ENCODE data around the gene RPS6KA4. TPM values are rescaled to one million over a fixed set of nuclear protein-coding genes. Genes with fewer than 3 reads are reported as not detected.

Gene RPS6KA4
- total RNA-seq, 4 donors from 2014 or later: 2.4 to 37.4 (median 29.3) TPM

DNA sequence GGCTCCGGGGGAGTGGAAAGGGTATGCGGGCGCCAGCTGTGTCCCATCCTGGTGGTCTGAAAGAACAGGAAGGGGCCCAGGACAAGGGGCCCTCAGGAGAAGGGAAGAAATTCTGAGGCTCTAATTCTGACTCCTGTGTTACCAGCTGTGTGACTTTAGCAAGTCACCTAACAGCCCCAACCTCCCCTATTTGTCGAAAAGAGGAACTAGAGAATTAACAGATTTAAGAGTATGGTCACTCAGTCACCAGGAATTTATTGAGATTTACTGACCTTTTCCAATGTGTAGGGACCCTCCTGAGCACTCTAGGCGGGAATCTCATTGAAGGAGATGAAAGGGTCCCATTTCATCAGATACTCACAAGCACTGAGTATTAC, 14.6 kb downstream of the RPS6KA4 start:
- Histone ChIP-seq H3K27ac (no peak overlapping the region), H3K27me3 (no peaks in the 10 kb centered on the region), H3K36me3 (no peaks in the 10 kb centered on the region), H3K4me3 (no peak overlapping the region), H3K9me3 (no peaks in the 10 kb centered on the region), H3K4me1 (no peaks in the 10 kb centered on the region)
- TF ChIP-seq CTCF (IDR thresholded peaks at IDR 0.05) (no peak), POLR2A (IDR thresholded peaks at IDR 0.05) (no peak)
- no peak for DNase-seq
- intact Hi-C loops (cut with DNase I; ENCODE audit: low total_unique reads): no loop called here

DNA sequence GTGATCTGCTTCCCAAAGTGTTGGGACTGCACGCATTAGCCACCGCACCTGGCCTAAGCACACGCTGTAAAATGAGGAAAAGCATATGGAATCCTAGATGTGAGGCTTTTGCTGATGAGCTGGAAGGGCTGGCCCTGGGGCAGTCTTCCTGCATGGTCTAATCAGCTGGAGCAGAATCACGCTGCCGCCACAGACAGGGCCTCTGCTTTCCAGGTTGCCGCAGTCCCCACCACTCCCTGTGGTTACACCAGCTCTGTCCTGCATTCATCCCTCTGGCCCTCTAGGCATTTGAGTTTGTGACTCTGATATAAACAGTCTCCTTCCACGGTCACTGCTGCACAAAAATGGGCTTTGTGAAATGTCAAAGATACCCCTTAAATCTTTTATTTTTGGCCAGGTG, 17.1 kb downstream of the RPS6KA4 start:
- H3K4me3 ChIP-seq: no peak overlapping the region
- H3K36me3 ChIP-seq: no peaks in the 10 kb centered on the region
- no peaks in the 10 kb centered on the region for H3K4me1 ChIP-seq
- TF ChIP-seq POLR2A (IDR thresholded peaks at IDR 0.05) (no peak), CTCF (IDR thresholded peaks at IDR 0.05) (no peak)
- DNase-seq: no peak
- intact Hi-C loops (cut with DNase I; ENCODE audit: low total_unique reads): no loop called here
- H3K27ac ChIP-seq: no peak overlapping the region
- no peaks in the 10 kb centered on the region for H3K27me3 ChIP-seq
- H3K9me3 ChIP-seq: no peaks in the 10 kb centered on the region

DNA sequence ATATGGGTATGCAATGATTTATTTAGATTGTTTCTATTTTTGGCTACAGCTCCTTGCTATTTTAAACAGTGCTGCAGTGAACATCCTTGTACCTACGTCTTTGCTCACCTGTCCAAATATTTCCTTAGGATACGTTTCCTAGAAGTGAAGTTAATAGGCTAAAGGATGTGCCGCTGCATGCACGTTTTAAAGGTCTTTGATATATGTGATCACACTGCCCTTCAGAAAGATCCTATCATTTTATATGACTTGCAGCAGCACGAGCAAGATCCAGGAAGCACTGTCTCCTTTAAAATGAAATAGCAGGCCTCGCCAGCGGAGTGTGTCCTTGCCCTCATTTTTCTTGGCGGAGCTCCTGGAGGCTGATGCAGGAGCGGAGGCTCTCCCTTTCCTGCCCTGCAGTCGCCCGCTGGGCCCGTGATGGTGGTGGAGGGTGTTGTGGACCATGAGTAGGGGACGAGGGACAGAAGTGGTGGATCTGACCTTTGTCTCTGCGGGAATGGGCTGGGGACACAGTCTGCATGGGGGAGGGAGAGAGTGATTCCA, 19.4 kb downstream of the RPS6KA4 start:
- intact Hi-C loops (cut with DNase I; ENCODE audit: low total_unique reads): no loop called here
- TF ChIP-seq CTCF (IDR thresholded peaks at IDR 0.05): no peak
- TF ChIP-seq POLR2A (IDR thresholded peaks at IDR 0.05): no peak
- Histone ChIP-seq H3K9me3 (no peaks in the 10 kb centered on the region), H3K36me3 (no peaks in the 10 kb centered on the region), H3K27ac (no peak overlapping the region), H3K27me3 (no peaks in the 10 kb centered on the region), H3K4me3 (no peak overlapping the region), H3K4me1 (no peaks in the 10 kb centered on the region)
- no peak for DNase-seq

DNA sequence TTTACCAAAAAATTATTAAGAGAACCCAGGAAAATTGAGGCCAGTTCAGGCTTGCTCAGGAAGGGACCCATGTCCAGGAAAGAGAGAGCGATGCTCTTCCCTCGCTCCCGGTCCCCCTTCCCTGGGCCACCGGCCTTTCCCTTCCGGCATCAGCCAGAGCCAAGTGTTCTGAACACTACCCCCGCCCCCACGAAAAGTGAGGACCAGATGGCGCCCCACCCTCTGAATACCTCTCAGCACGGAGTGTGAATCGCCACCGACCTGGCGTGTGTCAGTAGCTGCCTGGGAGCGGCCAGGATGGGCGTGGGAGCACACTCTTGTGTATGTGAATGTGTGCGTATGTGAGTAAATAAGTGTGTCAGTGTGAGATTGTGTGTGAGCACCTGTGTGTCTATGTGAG, 20.2 kb downstream of the RPS6KA4 start:
- no peak for TF ChIP-seq CTCF (IDR thresholded peaks at IDR 0.05)
- no peak for TF ChIP-seq POLR2A (IDR thresholded peaks at IDR 0.05)
- DNase-seq: no peak
- Histone ChIP-seq H3K27me3 (no peaks in the 10 kb centered on the region), H3K36me3 (no peaks in the 10 kb centered on the region), H3K27ac (no peak overlapping the region), H3K4me3 (no peak overlapping the region), H3K4me1 (no peaks in the 10 kb centered on the region), H3K9me3 (no peaks in the 10 kb centered on the region)
- intact Hi-C loops (cut with DNase I; ENCODE audit: low total_unique reads): no loop called here

GRCh38 chr11:64379817-64380709, 21.1 kb downstream of the RPS6KA4 start:
- Histone ChIP-seq H3K36me3 (no peaks in the 10 kb centered on the region), H3K9me3 (no peaks in the 10 kb centered on the region), H3K4me1 (no peaks in the 10 kb centered on the region), H3K27ac (no peak overlapping the region), H3K4me3 (no peak overlapping the region), H3K27me3 (no peaks in the 10 kb centered on the region)
- intact Hi-C loops (cut with DNase I; ENCODE audit: low total_unique reads): no loop called here
- no peak for DNase-seq
- no peak for TF ChIP-seq POLR2A (IDR thresholded peaks at IDR 0.05)
- TF ChIP-seq CTCF (IDR thresholded peaks at IDR 0.05): no peak

Measured in uterus (tissue), 4 donors.